Fibroblast of skin of scalp (primary cell): ENCODE measurements around the gene CNOT4.
"Not testable (repeated sequence)": the region's sequence is repeated elsewhere in the genome, so short reads cannot be mapped to it uniquely, and the experiment has no call there.

ENCODE experiments used
- DNase-seq: peaks from one replicate; pipeline ENCODE4 v3.0.0-alpha.2; 2013

The CNOT4 gene

GRCh38 chr7:135449436-135449835 is 60.5 kb downstream of the CNOT4 start:
- no peak for DNase-seq

- no peak for DNase-seq
Observed at GRCh38 chr7:135448753-135449152, 61.1 kb downstream of the CNOT4 start.

- no peak for DNase-seq
Observed at GRCh38 chr7:135447748-135448147, 62.2 kb downstream of the CNOT4 start.

- no peak for DNase-seq
Observed at GRCh38 chr7:135445690-135446089, 64.2 kb downstream of the CNOT4 start.

- not testable (repeated sequence) for DNase-seq
Observed at GRCh38 chr7:135445266-135445665, 64.6 kb downstream of the CNOT4 start.

GRCh38 chr7:135441791-135442190 is 68.1 kb downstream of the CNOT4 start:
- peak; percentile 8 for DNase-seq

- DNase-seq: peak; percentile 8
Observed at GRCh38 chr7:135434047-135434446, 75.9 kb downstream of the CNOT4 start.

- DNase-seq: no peak
Observed at GRCh38 chr7:135430626-135431025, 79.3 kb downstream of the CNOT4 start.

- DNase-seq: no peak
Observed at GRCh38 chr7:135428879-135429278, 81.0 kb downstream of the CNOT4 start.

- no peak for DNase-seq
Observed at GRCh38 chr7:135428011-135428410, 81.9 kb downstream of the CNOT4 start.

- DNase-seq: no peak
Observed at GRCh38 chr7:135427166-135427565, 82.7 kb downstream of the CNOT4 start.

GRCh38 chr7:135425036-135425435 is 84.9 kb downstream of the CNOT4 start:
- no peak for DNase-seq

GRCh38 chr7:135420786-135421185 is 89.1 kb downstream of the CNOT4 start:
- DNase-seq: no peak

- no peak for DNase-seq
Observed at GRCh38 chr7:135416431-135416830, 93.5 kb downstream of the CNOT4 start.

GRCh38 chr7:135414850-135415439 is 95.0 kb downstream of the CNOT4 start:
- DNase-seq: peak; percentile 50

- DNase-seq: no peak
Observed at GRCh38 chr7:135414208-135414607, 95.7 kb downstream of the CNOT4 start.

GRCh38 chr7:135411098-135411497 is 98.8 kb downstream of the CNOT4 start:
- DNase-seq: no peak

GRCh38 chr7:135410543-135410942 is 99.4 kb downstream of the CNOT4 start:
- no peak for DNase-seq

GRCh38 chr7:135409845-135410542 is 99.9 kb downstream of the CNOT4 start:
- no peak for DNase-seq

- no peak for DNase-seq
Observed at GRCh38 chr7:135407884-135408283, 102.0 kb downstream of the CNOT4 start.

GRCh38 chr7:135406918-135407317 is 103.0 kb downstream of the CNOT4 start:
- no peak for DNase-seq

GRCh38 chr7:135405969-135406368 is 103.9 kb downstream of the CNOT4 start:
- DNase-seq: no peak

GRCh38 chr7:135403302-135403701 is 106.6 kb downstream of the CNOT4 start:
- DNase-seq: no peak

GRCh38 chr7:135397689-135398088 is 112.2 kb downstream of the CNOT4 start:
- no peak for DNase-seq

GRCh38 chr7:135392701-135393100 is 117.2 kb downstream of the CNOT4 start:
- no peak for DNase-seq
